BJ (cell line): ENCODE data around the gene ITGA11. TPM values are rescaled to one million over a fixed set of nuclear protein-coding genes. Genes with fewer than 3 reads are reported as not detected.

Experiments
- CTCF ChIA-PET: fragments of 350-600 bp; formaldehyde crosslinking; extraction: SDS; loops from one replicate; lab custom pipeline; 2021; ENCODE audit warnings: antibody characterized with exemption, inconsistent platforms; lab: Yijun Ruan, JAX
- POLR2A ChIA-PET: fragments of 300-600 bp; sonication (Branson Sonifier 250); formaldehyde crosslinking; extraction: SDS; loops from one replicate; lab custom pipeline; 2021; ENCODE audit warnings: antibody characterized with exemption; lab: Charles Lee
- DNase-seq: peaks from one replicate; pipeline ENCODE4 v3.0.0-alpha.2; 2011; ENCODE audit warnings: low read depth
- H3K27me3 ChIP-seq: 2 replicates; pipeline ENCODE4 v1.6.0; 2011; ENCODE audit warnings: low read length; ENCODE audit not compliant: control insufficient read depth, insufficient read depth
- H3K36me3 ChIP-seq: 2 replicates; pipeline ENCODE4 v1.5.1; 2011; ENCODE audit warnings: low read length; ENCODE audit not compliant: control insufficient read depth, insufficient read depth
- H3K4me3 ChIP-seq: 2 replicates; pipeline ENCODE4 v1.5.1; 2011; ENCODE audit warnings: low read depth, mild to moderate bottlenecking, control low read depth, low read length
- CTCF ChIP-seq: IDR thresholded peaks from 2 replicates; pipeline ENCODE4 v1.5.1; 2011; ENCODE audit warnings: low read depth, mild to moderate bottlenecking, control low read depth, inconsistent platforms, low read length, moderate library complexity; ENCODE audit not compliant: insufficient read depth
- polyA plus RNA-seq: library from polyadenylated mRNA; depleted of rRNA; stranded (reverse); fragments of >200 nt; gene quantifications from 2 replicates; pipeline ENCODE4 v1.2.3, GENCODE V29; 2011

ITGA11 gene
- polyA plus RNA-seq, 1 experiment: 72.7 TPM

DNA sequence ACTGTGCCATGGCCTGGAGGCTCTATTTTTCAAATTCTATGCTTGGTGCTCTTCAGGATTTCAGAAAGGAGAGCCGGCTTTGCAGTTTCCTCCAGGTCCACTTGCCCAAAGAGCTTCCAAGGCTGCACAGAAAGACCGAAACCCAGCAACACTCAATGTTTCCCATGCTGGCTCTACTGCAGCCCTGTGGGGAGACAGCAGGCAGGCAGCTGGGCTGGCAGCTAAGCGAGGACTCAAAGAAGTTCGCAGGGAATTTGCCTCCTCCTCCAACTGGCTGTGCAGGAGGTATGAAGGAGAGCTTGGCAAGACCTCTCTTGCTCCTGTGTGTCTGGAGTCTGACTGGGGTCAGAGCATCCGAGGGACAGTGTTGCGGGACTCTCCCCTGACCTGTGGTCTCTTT is 17.4 kb upstream of the ITGA11 start:
- POLR2A ChIA-PET: no interaction called here

GRCh38 chr15:68447976-68448755 is 16.2 kb upstream of the ITGA11 start:
- peaks cover 18% of the 10 kb centered on the region for H3K27me3 ChIP-seq
- DNase-seq: no peak
- CTCF ChIA-PET: no interaction called here
- POLR2A ChIA-PET: no interaction called here
- no peak for TF ChIP-seq CTCF
- H3K36me3 ChIP-seq: no peaks in the 10 kb centered on the region
- no peak overlapping the region for H3K4me3 ChIP-seq

More for the DNA sequence above, 17.4 kb upstream of the ITGA11 start:
- no peak overlapping the region for H3K4me3 ChIP-seq
- no peak for DNase-seq
- CTCF ChIA-PET: no interaction called here
- H3K36me3 ChIP-seq: no peaks in the 10 kb centered on the region
- TF ChIP-seq CTCF: no peak
- H3K27me3 ChIP-seq: peaks cover 18% of the 10 kb centered on the region

- no peak for TF ChIP-seq CTCF
- Histone ChIP-seq H3K36me3 (no peaks in the 10 kb centered on the region), H3K27me3 (peaks cover 18% of the 10 kb centered on the region), H3K4me3 (no peak overlapping the region)
- POLR2A ChIA-PET: no interaction called here
- CTCF ChIA-PET: no interaction called here
- DNase-seq: no peak
Observed at GRCh38 chr15:68447209-68447608, 15.2 kb upstream of the ITGA11 start.

DNA sequence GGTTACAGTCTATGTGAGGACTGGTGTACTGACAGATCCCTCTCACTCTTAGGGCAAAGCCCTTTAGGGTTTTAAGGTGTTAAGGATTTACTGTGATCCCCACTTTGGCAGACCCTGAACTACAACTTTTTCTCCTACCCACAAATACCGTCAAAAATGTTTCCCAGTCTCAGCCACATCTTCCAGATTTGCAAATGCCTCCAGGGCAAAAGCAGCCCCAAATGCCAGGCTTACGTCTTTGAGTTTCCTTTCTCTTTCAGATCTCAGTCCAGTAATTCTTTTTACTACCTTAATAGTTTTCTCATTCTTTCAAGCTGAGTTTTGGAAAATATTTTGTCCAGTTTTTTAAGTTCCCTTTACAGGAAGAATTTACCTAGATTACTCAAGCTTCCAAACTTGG is 13.4 kb upstream of the ITGA11 start:
- H3K27me3 ChIP-seq: peaks cover 15% of the 10 kb centered on the region
- no peak for DNase-seq
- ChIA-PET CTCF (interaction anchor here (1.3 kb wide), 1 partner anchor 8 kb away, joined by 4 read pairs; no protein-coding TSS in a partner anchor), POLR2A (no interaction called here)
- H3K4me3 ChIP-seq: no peak overlapping the region
- no peak for TF ChIP-seq CTCF
- no peaks in the 10 kb centered on the region for H3K36me3 ChIP-seq

- ChIA-PET CTCF (no interaction called here), POLR2A (no interaction called here)
- Histone ChIP-seq H3K36me3 (no peaks in the 10 kb centered on the region), H3K27me3 (peaks cover 8% of the 10 kb centered on the region), H3K4me3 (no peak overlapping the region)
- no peak for TF ChIP-seq CTCF
- DNase-seq: no peak
Observed at GRCh38 chr15:68444336-68444735, 12.4 kb upstream of the ITGA11 start.
